OCI-LY1 (cell line): ENCODE results near the gene RALGPS1.

Experiments used
- H2AFZ ChIP-seq: fragments of 200-600 bp; sonication (generic), shearing (Covaris generic); 2 replicates; pipeline ENCODE4 v1.6.0; 2014; ENCODE audit warnings: antibody characterized with exemption, mild to moderate bottlenecking, low read length
- H3F3A ChIP-seq: fragments of 200-600 bp; sonication (generic), shearing (Covaris generic); 2 replicates; pipeline ENCODE4 v1.6.0; 2014; ENCODE audit warnings: mild to moderate bottlenecking, antibody characterized with exemption, low read length, moderate library complexity; ENCODE audit not compliant: insufficient read depth
- H3K27ac ChIP-seq: fragments of 200-600 bp; sonication (generic); 2 replicates; pipeline ENCODE4 v1.5.1; 2014; ENCODE audit warnings: low read length, mixed run types, mild to moderate bottlenecking, low read depth; ENCODE audit not compliant: poor library complexity, severe bottlenecking
- H3K27me3 ChIP-seq: fragments of 200-600 bp; sonication (generic); 2 replicates; pipeline ENCODE4 v1.6.0; 2014; ENCODE audit warnings: antibody characterized with exemption, mild to moderate bottlenecking, low read length, moderate library complexity; ENCODE audit not compliant: insufficient read depth
- H3K36me3 ChIP-seq: fragments of 200-600 bp; sonication (generic); 2 replicates; pipeline ENCODE4 v1.6.1; 2014; ENCODE audit warnings: mild to moderate bottlenecking, antibody characterized with exemption, low read length, moderate library complexity, mixed read lengths; ENCODE audit not compliant: insufficient read depth
- H3K4me1 ChIP-seq: fragments of 200-600 bp; sonication (generic); 2 replicates; pipeline ENCODE4 v1.5.1; 2014; ENCODE audit warnings: mild to moderate bottlenecking, low read length, moderate library complexity; ENCODE audit not compliant: insufficient read depth, severe bottlenecking
- H3K4me2 ChIP-seq: fragments of 200-600 bp; sonication (generic), shearing (Covaris generic); 2 replicates; pipeline ENCODE4 v1.6.1; 2014; ENCODE audit warnings: low read length
- H3K4me3 ChIP-seq: fragments of 200-600 bp; sonication (generic); 2 replicates; pipeline ENCODE4 v1.5.1; 2014; ENCODE audit warnings: low read length, low read depth, mild to moderate bottlenecking, mixed read lengths; ENCODE audit not compliant: poor library complexity, severe bottlenecking
- H3K79me2 ChIP-seq: fragments of 200-600 bp; shearing (Covaris generic); 2 replicates; pipeline ENCODE4 v1.6.1; 2016; ENCODE audit warnings: mixed run types, low read length, mixed read lengths; ENCODE audit not compliant: insufficient read depth
- H3K9ac ChIP-seq: fragments of 200-600 bp; sonication (generic), shearing (Covaris generic); 2 replicates; pipeline ENCODE4 v1.6.1; 2014; ENCODE audit warnings: mild to moderate bottlenecking, low read length, mixed read lengths
- H3K9me2 ChIP-seq: fragments of 200-600 bp; sonication (generic), shearing (Covaris generic); 2 replicates; pipeline ENCODE4 v1.6.1; 2014; ENCODE audit warnings: low read depth, mild to moderate bottlenecking, low read length, mixed read lengths
- H3K9me3 ChIP-seq: fragments of 200-600 bp; shearing (Covaris generic); 2 replicates; pipeline ENCODE4 v1.6.1; 2014; ENCODE audit warnings: low read length, mixed read lengths
- H4K20me1 ChIP-seq: fragments of 200-600 bp; sonication (generic), shearing (Covaris generic); 2 replicates; pipeline ENCODE4 v1.6.0; 2016; ENCODE audit warnings: mild to moderate bottlenecking, low read length; ENCODE audit not compliant: insufficient read depth
- CTCF ChIP-seq: fragments of 200-600 bp; sonication (generic), shearing (Covaris generic); IDR thresholded peaks from 2 replicates; pipeline ENCODE4 v1.5.1; 2017; ENCODE audit warnings: mild to moderate bottlenecking, antibody characterized with exemption, low read length, moderate library complexity, mixed read lengths
- EZH2 ChIP-seq: fragments of 200-600 bp; sonication (generic), shearing (Covaris generic); IDR thresholded peaks from 2 replicates; pipeline ENCODE4 v1.8.0; 2017; ENCODE audit warnings: borderline replicate concordance, mixed run types, mild to moderate bottlenecking, antibody characterized with exemption, low read length, moderate library complexity, mixed read lengths

Gene RALGPS1

GRCh38 chr9:126907058-126907457 is 7.5 kb upstream of the RALGPS1 start:
- no peak overlapping the region for H3K4me3 ChIP-seq
- H4K20me1 ChIP-seq, result no peaks in the 10 kb centered on the region
- TF ChIP-seq EZH2 (no peak), CTCF (no peak)
- no peak overlapping the region for H3K27ac ChIP-seq
- no peak overlapping the region for H3K4me2 ChIP-seq
- H3K36me3 ChIP-seq, result no peaks in the 10 kb centered on the region
- no peaks in the 10 kb centered on the region for H3K79me2 ChIP-seq
- H3K4me1 ChIP-seq, result no peaks in the 10 kb centered on the region
- H3K27me3 ChIP-seq, result peaks cover 2% of the 10 kb centered on the region; the same call in 1 of the 2 replicates
- no peak overlapping the region for H2AFZ ChIP-seq
- no peaks in the 10 kb centered on the region for H3K9me2 ChIP-seq
- H3K9ac ChIP-seq, result no peak overlapping the region
- H3K9me3 ChIP-seq, result no peaks in the 10 kb centered on the region
- no peaks in the 10 kb centered on the region for H3F3A ChIP-seq

GRCh38 chr9:126915281-126915816 is 767 bp downstream of the RALGPS1 start:
- Histone ChIP-seq H3K36me3 (no peaks in the 10 kb centered on the region), H3K79me2 (no peaks in the 10 kb centered on the region), H3K4me3 (peak overlapping the region; percentile 60), H4K20me1 (no peaks in the 10 kb centered on the region), H3K27me3 (no peaks in the 10 kb centered on the region), H3K27ac (no peak overlapping the region), H3K9me2 (no peaks in the 10 kb centered on the region), H3K9ac (no peak overlapping the region), H3K9me3 (no peaks in the 10 kb centered on the region), H2AFZ (no peak overlapping the region), H3K4me2 (peak overlapping the region; percentile 66), H3K4me1 (peaks cover 13% of the 10 kb centered on the region), H3F3A (no peaks in the 10 kb centered on the region)
- TF ChIP-seq CTCF (no peak), EZH2 (no peak)

GRCh38 chr9:126915846-126916543 is 1.4 kb downstream of the RALGPS1 start:
- H2AFZ ChIP-seq, result no peak overlapping the region
- H4K20me1 ChIP-seq, result no peaks in the 10 kb centered on the region
- TF ChIP-seq EZH2 (no peak), CTCF (no peak)
- H3K9me3 ChIP-seq, result no peaks in the 10 kb centered on the region
- no peaks in the 10 kb centered on the region for H3K36me3 ChIP-seq
- H3K4me2 ChIP-seq, result peak overlapping the region; percentile 66
- H3K9ac ChIP-seq, result no peak overlapping the region
- no peaks in the 10 kb centered on the region for H3K27me3 ChIP-seq
- H3K4me1 ChIP-seq, result peaks cover 13% of the 10 kb centered on the region
- H3K27ac ChIP-seq, result no peak overlapping the region
- H3K4me3 ChIP-seq, result peak overlapping the region; percentile 60
- no peaks in the 10 kb centered on the region for H3K9me2 ChIP-seq
- H3F3A ChIP-seq, result no peaks in the 10 kb centered on the region
- H3K79me2 ChIP-seq, result no peaks in the 10 kb centered on the region
